ENCODE data around the gene SMC6. TPM values are rescaled to one million over a fixed set of nuclear protein-coding genes. Genes with fewer than 3 reads are reported as not detected.

Gene SMC6
- total RNA-seq, 4 donors from 2014 or later, result 7.5 to 11.0 (median 9.6) TPM

DNA sequence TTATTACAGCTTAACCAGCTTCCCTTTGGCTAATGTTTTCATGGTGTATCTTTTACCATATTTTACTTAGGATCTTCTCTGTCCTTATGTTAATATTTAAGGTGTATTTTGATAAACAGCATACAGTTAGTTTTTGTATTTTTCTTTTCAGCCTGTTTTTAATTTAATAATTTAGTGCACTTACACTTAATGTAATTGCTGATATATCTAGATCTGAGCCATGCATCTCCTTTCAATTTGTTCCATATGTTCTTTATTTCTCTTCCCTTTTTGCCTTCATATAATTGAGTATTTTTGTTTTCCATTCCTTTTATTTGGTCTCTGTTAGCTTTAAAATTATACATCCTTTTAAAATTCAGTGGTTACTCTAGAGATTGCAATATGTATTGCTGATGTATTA is 78.8 kb downstream of the SMC6 start:
- peaks cover 0 to 40% of the 10 kb centered on the region in 2 donors for H3K36me3 ChIP-seq
- DNase-seq, result no peak
- no peaks in the 10 kb centered on the region for H3K9me3 ChIP-seq
- no peaks in the 10 kb centered on the region for H3K4me1 ChIP-seq
- H3K27ac ChIP-seq, result no peak overlapping the region
- intact Hi-C loops (cut with DNase I; ENCODE audit: low total_unique reads) (loop anchor here (5.0 kb wide), 1 partner anchor 898 kb away; no protein-coding TSS in a partner anchor), in situ Hi-C loops (cut with MboI; ENCODE audit: low sequenced_read_pairs in 4 of 4) (loop anchor here in 1 of 4 donors (10.0 kb wide), 1 partner anchor 900 kb away; no protein-coding TSS in a partner anchor)
- TF ChIP-seq POLR2A (IDR thresholded peaks at IDR 0.05), result no peak
- TF ChIP-seq, protein P1, sequence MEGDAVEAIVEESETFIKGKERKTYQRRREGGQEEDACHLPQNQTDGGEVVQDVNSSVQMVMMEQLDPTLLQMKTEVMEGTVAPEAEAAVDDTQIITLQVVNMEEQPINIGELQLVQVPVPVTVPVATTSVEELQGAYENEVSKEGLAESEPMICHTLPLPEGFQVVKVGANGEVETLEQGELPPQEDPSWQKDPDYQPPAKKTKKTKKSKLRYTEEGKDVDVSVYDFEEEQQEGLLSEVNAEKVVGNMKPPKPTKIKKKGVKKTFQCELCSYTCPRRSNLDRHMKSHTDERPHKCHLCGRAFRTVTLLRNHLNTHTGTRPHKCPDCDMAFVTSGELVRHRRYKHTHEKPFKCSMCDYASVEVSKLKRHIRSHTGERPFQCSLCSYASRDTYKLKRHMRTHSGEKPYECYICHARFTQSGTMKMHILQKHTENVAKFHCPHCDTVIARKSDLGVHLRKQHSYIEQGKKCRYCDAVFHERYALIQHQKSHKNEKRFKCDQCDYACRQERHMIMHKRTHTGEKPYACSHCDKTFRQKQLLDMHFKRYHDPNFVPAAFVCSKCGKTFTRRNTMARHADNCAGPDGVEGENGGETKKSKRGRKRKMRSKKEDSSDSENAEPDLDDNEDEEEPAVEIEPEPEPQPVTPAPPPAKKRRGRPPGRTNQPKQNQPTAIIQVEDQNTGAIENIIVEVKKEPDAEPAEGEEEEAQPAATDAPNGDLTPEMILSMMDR (IDR thresholded peaks at IDR 0.05 in 4 of 5, conservative IDR thresholded peaks at IDR 0.05 in 1 of 5), result no peak
- H3K27me3 ChIP-seq, result no peaks in the 10 kb centered on the region
- no peak for ATAC-seq
- no peak overlapping the region for H3K4me3 ChIP-seq

DNA sequence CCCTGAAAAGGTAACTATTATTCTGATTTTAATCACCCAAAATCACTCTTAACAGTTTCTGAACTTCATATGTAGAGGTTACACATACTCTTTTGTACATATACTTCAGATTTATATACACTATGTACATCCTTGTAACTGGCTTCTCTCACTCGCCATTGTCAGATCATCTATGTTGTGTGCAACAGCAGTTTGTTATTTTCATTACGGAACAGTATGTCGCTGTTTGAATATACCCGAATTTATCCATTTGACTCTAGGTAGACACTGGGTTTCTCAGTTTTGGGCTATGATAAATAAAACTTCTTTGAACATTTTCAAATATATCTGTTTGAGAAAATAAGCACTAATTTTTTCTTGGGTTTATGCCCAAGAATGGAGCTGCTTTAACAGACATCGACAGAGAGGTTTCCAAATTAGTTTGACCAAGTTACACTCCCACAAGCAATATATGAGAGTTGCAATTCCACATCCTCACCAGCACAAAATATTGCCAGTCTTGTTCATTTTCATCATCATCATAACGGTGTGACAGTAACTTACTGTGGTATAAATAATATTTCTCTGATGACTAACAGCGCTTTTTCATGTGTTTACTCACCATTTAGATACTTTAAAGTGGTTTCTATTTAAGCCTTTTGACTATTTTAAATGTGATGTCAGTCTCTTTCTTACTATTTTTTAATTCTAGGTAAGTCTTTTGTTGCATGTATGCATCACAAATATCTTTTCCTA is 80.9 kb downstream of the SMC6 start:
- peaks cover 0 to 45% of the 10 kb centered on the region in 2 donors for H3K36me3 ChIP-seq

GRCh38 chr2:17667898-17668297 is 85.7 kb downstream of the SMC6 start:
- Histone ChIP-seq H3K4me3 (no peak overlapping the region), H3K36me3 (peaks cover 0 to 54% of the 10 kb centered on the region in 2 donors), H3K4me1 (peaks cover 0 to under 1% of the 10 kb centered on the region in 2 donors), H3K9me3 (no peaks in the 10 kb centered on the region), H3K27ac (no peak overlapping the region), H3K27me3 (no peaks in the 10 kb centered on the region)
- intact Hi-C loops (cut with DNase I; ENCODE audit: low total_unique reads) (no loop called here), in situ Hi-C loops (cut with MboI; ENCODE audit: low sequenced_read_pairs in 4 of 4) (no loop called here)
- DNase-seq, result no peak
- no peak for TF ChIP-seq POLR2A (IDR thresholded peaks at IDR 0.05)
- TF ChIP-seq, protein P1 (IDR thresholded peaks at IDR 0.05 in 4 of 5, conservative IDR thresholded peaks at IDR 0.05 in 1 of 5), result no peak
- no peak for ATAC-seq

More for the DNA sequence above, 80.9 kb downstream of the SMC6 start:
- Histone ChIP-seq H3K27me3 (no peaks in the 10 kb centered on the region), H3K27ac (no peak overlapping the region), H3K9me3 (no peaks in the 10 kb centered on the region), H3K4me1 (no peaks in the 10 kb centered on the region), H3K4me3 (no peak overlapping the region)
- no peak for DNase-seq
- intact Hi-C loops (cut with DNase I; ENCODE audit: low total_unique reads) (loop anchor here (5.0 kb wide), 1 partner anchor 895 kb away; no protein-coding TSS in a partner anchor), in situ Hi-C loops (cut with MboI; ENCODE audit: low sequenced_read_pairs in 4 of 4) (loop anchor here in 1 of 4 donors (10.0 kb wide), 1 partner anchor 898 kb away; no protein-coding TSS in a partner anchor)
- no peak for TF ChIP-seq POLR2A (IDR thresholded peaks at IDR 0.05)
- TF ChIP-seq, protein P1 (IDR thresholded peaks at IDR 0.05 in 4 of 5, conservative IDR thresholded peaks at IDR 0.05 in 1 of 5), result no peak
- ATAC-seq, result no peak

DNA sequence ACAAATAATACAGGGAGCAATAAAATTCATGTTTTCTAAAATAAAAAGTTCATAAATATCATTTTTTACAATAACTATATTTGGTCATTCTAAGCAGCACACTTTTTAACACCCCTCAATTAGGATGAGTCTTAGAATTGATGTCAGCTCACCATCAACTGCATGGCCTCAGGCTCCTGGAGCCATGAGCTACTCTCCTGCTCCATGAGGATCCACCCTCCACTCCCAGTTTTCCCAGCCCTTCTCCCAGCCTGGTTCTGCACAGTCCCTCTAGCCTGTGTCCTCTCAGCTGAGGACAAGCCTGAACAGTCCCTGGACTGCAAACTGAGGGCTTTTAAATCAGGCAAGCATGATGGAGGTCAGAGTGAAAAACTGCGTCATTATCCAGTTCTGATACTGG is 89.1 kb downstream of the SMC6 start:
- Histone ChIP-seq H3K4me3 (no peak overlapping the region), H3K36me3 (peaks cover 0 to 44% of the 10 kb centered on the region in 2 donors), H3K9me3 (no peaks in the 10 kb centered on the region), H3K27ac (no peak overlapping the region), H3K4me1 (peaks cover 0 to 5% of the 10 kb centered on the region in 2 donors), H3K27me3 (no peaks in the 10 kb centered on the region)
- ATAC-seq, result no peak
- no peak for TF ChIP-seq POLR2A (IDR thresholded peaks at IDR 0.05)
- TF ChIP-seq, protein P1 (IDR thresholded peaks at IDR 0.05 in 4 of 5, conservative IDR thresholded peaks at IDR 0.05 in 1 of 5), result no peak
- in situ Hi-C loops (cut with MboI; ENCODE audit: low sequenced_read_pairs in 4 of 4) (no loop called here), intact Hi-C loops (cut with DNase I; ENCODE audit: low total_unique reads) (no loop called here)
- no peak for DNase-seq
